SIG-M5 (cell line): Measurements from ENCODE around the gene PSMD1.
"Not testable (repeated sequence)": the region's sequence is repeated elsewhere in the genome, so short reads cannot be mapped to it uniquely, and the experiment has no call there.

Experiments
- DNase-seq: peaks from one replicate; lab custom pipeline; 2025; lab: John Stamatoyannopoulos, UW

PSMD1 gene

GRCh38 chr2:231053846-231054245, 2.8 kb upstream of the PSMD1 start:
- DNase-seq: no peak

- DNase-seq: no peak
Observed at GRCh38 chr2:231057590-231057989, 923 bp downstream of the PSMD1 start.

- no peak for DNase-seq
Observed at GRCh38 chr2:231058761-231059550, 2.3 kb downstream of the PSMD1 start.

- DNase-seq: no peak
Observed at GRCh38 chr2:231059756-231060155, 3.1 kb downstream of the PSMD1 start.

DNA sequence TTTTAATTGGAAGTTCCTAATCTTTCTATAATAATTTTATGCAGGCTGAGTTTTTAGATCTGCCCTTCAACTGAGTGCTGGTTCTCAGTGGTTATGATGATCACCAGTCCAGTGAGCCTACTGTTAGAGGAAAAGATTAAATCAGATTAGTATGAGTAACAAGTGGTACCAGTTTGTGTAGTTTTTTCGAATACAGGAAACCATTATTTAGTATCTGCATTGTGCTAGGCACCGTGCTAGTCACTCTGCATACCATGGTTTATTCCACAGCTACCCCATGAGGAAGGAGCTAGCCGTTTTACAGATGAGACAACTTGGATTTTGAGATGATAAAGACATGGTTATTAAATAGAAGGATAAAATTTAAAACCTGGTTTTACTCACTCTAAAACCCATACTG, 6.1 kb downstream of the PSMD1 start:
- DNase-seq: no peak

DNA sequence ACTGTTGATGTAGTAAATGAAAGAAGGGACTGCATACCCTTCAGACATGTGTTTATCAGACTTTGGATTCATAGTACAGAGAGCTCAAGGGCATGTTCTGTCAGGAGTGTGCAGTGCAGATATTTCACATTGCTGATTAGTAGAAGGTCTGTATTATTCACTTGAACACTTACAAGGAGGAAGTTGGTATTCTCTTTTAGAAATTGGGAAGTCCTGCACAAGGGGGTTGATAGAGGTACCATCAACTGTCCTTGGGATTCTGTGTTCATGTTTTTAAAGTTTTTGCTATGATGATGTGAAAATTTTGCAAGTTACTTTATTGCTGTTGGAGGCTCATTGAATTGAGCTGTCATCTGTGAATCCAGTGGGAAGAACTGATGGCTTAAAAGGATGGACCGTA, 6.7 kb downstream of the PSMD1 start:
- DNase-seq: no peak

GRCh38 chr2:231065966-231066365, 9.3 kb downstream of the PSMD1 start:
- no peak for DNase-seq

GRCh38 chr2:231067531-231067930, 10.9 kb downstream of the PSMD1 start:
- not testable (repeated sequence) for DNase-seq

DNA sequence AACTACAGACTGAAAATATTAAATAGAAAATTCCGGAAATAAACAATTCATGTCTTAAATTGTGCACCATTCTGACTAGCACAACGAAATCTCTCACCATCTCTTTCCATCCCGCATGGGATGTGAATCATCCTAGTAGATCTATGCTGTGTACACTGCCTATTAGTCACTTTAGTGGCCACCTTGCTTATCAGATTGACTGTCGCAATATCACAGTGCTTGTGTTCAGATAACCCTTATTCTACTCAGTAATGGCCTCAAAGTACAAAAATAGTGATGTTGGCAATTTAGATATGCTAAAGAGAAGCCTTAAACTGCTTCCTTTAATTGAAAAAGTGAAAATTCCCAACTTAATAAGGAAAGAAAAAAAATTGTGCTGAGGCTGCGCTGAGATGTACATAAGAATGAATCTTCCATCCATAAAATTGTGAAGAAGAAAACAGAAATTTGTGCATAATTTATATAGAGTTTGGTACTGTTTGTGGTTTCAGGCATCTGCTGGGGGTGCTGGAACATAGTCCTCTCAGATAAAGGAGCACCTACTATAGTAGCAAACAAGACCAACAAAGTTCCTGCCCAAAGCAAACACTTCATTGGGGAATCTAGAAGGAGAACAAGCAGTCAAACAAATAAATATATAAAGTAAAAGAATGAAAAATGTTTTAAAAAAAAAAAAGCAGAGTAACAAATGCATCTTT, 12.0 kb downstream of the PSMD1 start:
- no peak for DNase-seq

DNA sequence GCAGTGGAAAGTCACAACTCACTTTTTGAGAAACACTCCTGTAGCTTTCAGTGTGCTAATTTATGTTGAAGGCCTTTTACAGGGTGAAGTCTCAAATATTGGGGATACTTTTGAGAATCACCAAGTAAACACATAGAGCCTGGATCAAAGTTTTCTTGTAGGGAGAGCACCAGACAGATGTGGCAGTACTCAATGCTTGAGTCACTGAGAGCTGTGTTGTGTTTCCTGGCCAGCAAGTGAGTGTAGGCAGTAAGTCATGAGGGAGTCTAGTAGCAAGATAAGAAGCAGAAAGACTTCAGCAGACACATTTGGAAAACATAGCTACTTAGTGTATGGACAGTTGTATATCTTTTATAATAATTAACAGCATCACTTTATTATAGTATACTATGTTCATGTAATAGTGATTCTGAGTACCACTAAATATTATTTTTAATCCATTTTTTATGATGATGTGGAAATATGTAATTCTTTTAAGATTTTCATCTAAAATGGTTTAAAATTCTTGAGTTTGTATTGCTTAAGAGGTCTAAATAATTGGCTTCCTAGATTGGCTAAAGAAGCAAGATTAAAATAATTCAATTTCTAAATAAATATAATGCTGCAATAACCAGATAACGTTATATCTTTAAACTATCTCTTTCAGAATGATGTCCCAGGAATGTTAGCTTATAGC, 12.8 kb downstream of the PSMD1 start:
- DNase-seq: no peak

DNA sequence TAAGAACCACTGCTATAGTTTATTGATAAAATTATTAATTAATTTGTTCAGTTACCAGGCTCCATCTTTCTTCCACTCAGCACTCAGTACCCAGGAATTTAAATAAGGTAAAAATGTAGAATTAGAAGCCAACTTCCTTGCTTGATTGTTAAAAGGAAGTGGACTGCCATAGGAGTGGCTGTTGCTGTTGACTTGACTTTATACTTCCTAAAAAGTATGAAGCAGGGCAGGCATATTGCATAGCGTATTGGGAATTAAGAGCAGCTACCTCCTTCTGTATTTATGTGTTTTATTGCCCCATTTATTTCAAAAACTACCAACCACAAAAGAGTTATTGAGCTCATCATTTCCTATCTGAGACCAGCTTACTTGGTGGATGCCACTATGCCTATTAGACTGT, 27.9 kb downstream of the PSMD1 start:
- DNase-seq: no peak

DNA sequence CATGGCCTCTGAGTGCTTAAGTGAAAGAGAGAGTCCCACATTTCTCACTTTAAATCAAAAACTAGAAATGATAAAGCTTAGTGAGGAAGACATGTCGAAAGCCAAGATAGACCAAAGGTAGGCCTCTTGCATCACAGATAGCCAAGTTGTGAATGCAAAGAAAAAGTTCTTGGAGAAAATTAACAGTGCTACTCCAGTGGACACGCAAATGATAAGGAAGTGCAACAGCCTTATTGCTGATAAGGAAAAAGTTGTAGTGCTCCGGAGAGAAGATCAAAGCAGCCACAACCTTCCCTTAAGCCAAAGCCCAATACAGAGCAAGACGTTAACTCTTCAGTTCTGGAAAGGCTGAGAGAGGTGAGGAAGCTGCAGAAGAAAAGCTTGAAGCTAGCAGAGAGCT, 32.1 kb downstream of the PSMD1 start:
- DNase-seq: no peak

GRCh38 chr2:231093933-231094332, 37.3 kb downstream of the PSMD1 start:
- no peak for DNase-seq

DNA sequence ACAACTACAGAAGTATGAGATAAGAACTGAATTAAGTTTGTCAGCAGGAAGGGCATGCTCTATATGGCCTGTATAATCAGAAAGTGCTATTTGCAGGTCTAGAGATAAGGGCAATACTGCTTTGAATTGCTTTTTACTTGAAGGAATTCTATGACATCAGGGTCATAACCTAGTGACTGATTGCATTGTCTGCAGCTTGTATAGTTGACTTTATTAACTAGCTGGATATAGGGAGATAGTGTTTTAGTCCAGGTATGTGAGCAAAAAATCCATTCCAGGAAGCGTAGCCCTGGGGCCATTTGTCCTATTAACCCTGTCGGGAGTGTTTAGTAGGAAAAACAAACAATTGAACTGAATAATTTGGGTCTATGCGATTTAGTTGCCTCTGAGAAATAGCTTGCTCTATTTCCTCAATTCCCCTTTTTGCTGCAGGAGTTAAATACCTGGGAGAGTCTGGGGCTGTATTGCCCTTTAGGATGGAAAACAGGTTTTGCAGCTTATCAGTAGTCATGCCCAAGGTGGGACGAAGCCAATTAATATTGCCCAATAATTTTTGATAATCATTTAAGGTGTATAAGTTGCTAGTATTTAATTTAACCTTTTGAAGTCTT, 38.2 kb downstream of the PSMD1 start:
- no peak for DNase-seq

DNA sequence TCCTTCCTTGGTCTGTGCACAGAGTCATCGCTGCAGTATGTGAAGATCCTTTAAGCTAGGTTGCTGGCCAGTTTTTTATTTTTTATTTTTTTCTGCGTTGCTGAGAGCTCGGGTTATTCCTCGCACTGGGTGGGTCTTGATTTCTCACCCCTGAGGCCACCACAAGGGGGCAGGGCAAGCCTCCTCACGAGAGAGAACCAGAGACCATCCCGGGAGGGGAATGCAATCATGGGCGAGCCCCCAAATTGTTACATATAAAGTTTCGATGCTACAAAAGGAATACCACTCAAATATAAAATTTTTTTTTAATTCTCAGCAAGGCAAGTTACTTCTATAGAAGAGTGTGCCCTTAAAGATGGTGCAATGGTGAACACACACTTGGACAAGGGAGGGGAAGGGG, 43.3 kb downstream of the PSMD1 start:
- DNase-seq: no peak

DNA sequence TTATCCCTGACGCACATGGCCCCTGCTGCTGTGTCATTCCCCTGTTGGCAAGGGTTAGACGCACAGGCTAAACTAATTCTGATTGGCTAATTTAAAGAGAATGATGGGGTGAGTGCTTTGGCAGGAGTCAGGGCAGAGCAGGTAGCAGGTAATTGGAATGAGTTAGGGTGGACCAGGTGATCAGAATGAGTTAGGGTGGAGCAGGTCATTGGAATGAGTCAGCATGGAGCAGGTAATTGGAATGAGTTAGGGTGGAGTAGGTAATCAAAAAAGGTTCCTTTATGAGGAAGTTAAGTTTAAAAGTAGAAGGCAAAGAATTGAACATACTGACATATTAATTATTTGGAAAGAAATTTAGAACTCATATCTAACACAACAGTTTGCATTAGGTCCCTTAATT, 43.7 kb downstream of the PSMD1 start:
- not testable (repeated sequence) for DNase-seq

DNA sequence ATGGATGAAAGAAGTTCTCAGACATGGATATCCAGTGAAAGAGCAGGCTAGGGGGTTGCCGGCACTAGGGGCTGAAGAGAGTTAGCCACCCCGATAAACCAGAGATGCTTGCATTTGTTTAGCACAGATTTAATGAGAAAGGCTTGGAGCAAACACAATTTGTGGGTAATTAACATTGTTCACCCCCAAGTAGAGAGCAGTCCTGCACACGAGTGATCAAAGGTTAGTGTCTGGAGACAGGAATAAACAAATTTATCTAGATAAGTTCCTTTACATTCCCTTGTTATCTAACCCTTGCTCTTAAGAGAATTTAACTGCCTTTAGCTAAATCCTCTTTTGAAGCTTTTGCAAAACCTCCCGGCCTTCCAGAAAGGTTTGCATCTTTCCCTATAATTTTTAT, 44.3 kb downstream of the PSMD1 start:
- DNase-seq: no peak

DNA sequence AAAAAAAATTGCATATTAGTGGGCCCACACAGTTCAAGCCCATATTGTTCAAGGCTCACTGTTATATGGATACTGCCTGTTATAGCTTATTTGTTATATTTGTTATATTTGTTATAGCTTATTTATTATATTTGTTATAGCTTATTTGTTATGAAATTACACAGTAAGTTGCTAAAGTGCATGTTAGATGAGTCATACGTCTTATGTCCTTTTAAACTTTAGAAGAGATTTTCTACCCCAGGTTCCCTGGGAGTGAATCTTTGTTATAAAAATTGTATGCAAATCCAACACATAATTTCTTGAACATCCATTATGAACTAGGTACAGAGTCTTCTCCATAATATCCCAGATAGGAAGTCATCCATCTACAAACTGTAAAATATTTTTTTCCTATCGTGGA, 46.1 kb downstream of the PSMD1 start:
- DNase-seq: no peak

- DNase-seq: no peak
Observed at GRCh38 chr2:231104115-231104713, 47.5 kb downstream of the PSMD1 start.

DNA sequence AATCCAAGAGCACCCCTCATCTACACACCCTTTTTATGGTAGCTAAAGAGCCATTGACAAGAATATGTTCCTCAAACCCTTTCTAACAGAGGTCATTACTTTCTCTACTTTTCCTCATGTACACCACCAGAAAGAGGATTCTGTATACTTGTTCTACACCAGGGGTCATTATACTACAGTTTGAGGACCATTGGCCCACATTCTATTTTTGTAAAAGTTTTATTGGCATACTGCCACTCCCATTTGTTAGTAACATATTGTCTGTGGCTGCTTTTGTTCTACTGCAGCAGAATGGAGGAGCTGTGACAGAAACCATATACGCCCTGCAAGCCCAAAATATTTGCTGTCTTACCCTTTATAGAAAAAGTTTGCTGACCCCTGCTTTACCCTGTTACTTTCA, 53.9 kb downstream of the PSMD1 start:
- DNase-seq: no peak

DNA sequence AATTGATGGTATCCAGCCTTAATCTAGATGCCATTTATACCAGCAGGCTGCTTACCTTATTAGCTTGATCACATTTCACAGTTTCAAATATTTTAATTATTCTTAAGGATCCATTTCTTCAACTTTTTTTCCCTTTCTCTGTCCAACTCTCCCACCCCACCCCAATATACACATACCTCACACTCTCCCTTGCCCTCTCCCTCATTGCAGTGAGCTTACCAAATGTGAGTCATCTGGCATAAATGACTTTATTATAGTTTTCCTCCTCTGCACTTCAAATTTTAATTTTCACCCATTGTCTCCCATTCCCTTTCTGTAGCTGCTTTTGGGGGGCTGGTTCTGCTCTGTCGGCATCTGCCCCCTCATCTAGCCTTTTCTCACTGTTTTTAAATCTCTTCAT, 55.3 kb downstream of the PSMD1 start:
- no peak for DNase-seq

GRCh38 chr2:231113489-231113888, 56.8 kb downstream of the PSMD1 start:
- no peak for DNase-seq
